GM23338 (cell line): Measurements from ENCODE around the gene MS4A7. TPM values are rescaled to one million over a fixed set of nuclear protein-coding genes. Genes with fewer than 3 reads are reported as not detected.
"Not testable (repeated sequence)": the region's sequence is repeated elsewhere in the genome, so short reads cannot be mapped to it uniquely, and the experiment has no call there.

Experiments
- ATAC-seq: fragments of 200-7000 bp; cut with Tn5 transposase; 3 replicates; pipeline ENCODE4 v1.9.1; 2020
- DNase-seq: peaks from one replicate; pipeline ENCODE4 v3.0.0-alpha.2; 2015; ENCODE audit warnings: low spot score
- H2AFZ ChIP-seq: fragments of 200-600 bp; sonication (generic); 2 replicates; pipeline ENCODE4 v1.8.0; 2016; ENCODE audit warnings: antibody characterized with exemption, mild to moderate bottlenecking, moderate library complexity
- H3F3A ChIP-seq: fragments of 200-600 bp; sonication (generic); replicated peaks from 2 replicates; pipeline ENCODE4 v1.8.0; 2017; ENCODE audit warnings: antibody characterized with exemption, mixed run types, low read depth
- H3K27ac ChIP-seq: fragments of 200-600 bp; sonication (generic); 2 replicates; pipeline ENCODE4 v1.6.1; 2016; ENCODE audit warnings: low read depth
- H3K27me3 ChIP-seq: fragments of 200-600 bp; sonication (generic); 2 replicates; pipeline ENCODE4 v1.8.0; 2016; ENCODE audit warnings: mild to moderate bottlenecking, mixed run types, moderate library complexity; ENCODE audit not compliant: insufficient read depth
- H3K36me3 ChIP-seq: fragments of 200-600 bp; sonication (generic); 2 replicates; pipeline ENCODE4 v1.8.0; 2016; ENCODE audit warnings: mild to moderate bottlenecking; ENCODE audit not compliant: insufficient read depth
- H3K4me1 ChIP-seq: fragments of 200-600 bp; sonication (generic); 2 replicates; pipeline ENCODE4 v1.8.0; 2016; ENCODE audit warnings: mild to moderate bottlenecking, moderate library complexity; ENCODE audit not compliant: insufficient read depth
- H3K4me2 ChIP-seq: fragments of 200-600 bp; sonication (generic); 2 replicates; pipeline ENCODE4 v1.7.1; 2017; ENCODE audit warnings: mixed run types
- H3K4me3 ChIP-seq: fragments of 200-600 bp; sonication (generic); 2 replicates; pipeline ENCODE4 v1.6.1; 2016; ENCODE audit warnings: mixed run types
- H3K79me2 ChIP-seq: fragments of 200-600 bp; sonication (generic); replicated peaks from 2 replicates; pipeline ENCODE4 v1.8.0; 2017; ENCODE audit warnings: mild to moderate bottlenecking; ENCODE audit not compliant: insufficient read depth
- H3K9me2 ChIP-seq: fragments of 200-600 bp; sonication (generic); 2 replicates; pipeline ENCODE4 v1.8.0; 2017; ENCODE audit not compliant: insufficient read depth
- H4K20me1 ChIP-seq: fragments of 200-600 bp; sonication (generic); replicated peaks from 2 replicates; pipeline ENCODE4 v1.8.0; 2017; ENCODE audit warnings: mild to moderate bottlenecking; ENCODE audit not compliant: insufficient read depth
- H3K27ac Mint-ChIP-seq: 2 replicates; pipeline ENCODE4 v1.8.0; 2020; ENCODE audit warnings: inconsistent platforms, mild to moderate bottlenecking, moderate library complexity, mixed read lengths
- H3K27me3 Mint-ChIP-seq: 3 replicates; pipeline ENCODE4 v1.8.0; 2022; ENCODE audit warnings: low read depth, mild to moderate bottlenecking, moderate library complexity, mixed read lengths, inconsistent platforms; ENCODE audit not compliant: insufficient read depth, poor library complexity
- H3K36me3 Mint-ChIP-seq: 3 replicates; pipeline ENCODE4 v1.8.0; 2021; ENCODE audit warnings: low read depth, mild to moderate bottlenecking, inconsistent platforms, moderate library complexity, mixed read lengths
- H3K4me1 Mint-ChIP-seq: 3 replicates; pipeline ENCODE4 v1.8.0; 2020; ENCODE audit warnings: mild to moderate bottlenecking, inconsistent platforms, mixed read lengths
- H3K4me3 Mint-ChIP-seq: 3 replicates; pipeline ENCODE4 v1.8.0; 2021; ENCODE audit warnings: moderate library complexity, mild to moderate bottlenecking, inconsistent platforms, mixed read lengths
- H3K9me3 Mint-ChIP-seq: 3 replicates; pipeline ENCODE4 v1.8.0; 2020; ENCODE audit warnings: moderate library complexity, mild to moderate bottlenecking, inconsistent platforms, mixed read lengths
- CTCF ChIP-seq, 2 experiments: fragments of 200-600 bp in 1 of 2; sonication (generic) in 1 of 2; conservative IDR thresholded peaks; 2 replicates each; pipeline versions ENCODE4 v1.5.1 to v1.6.1; 2016 to 2017; ENCODE audit warnings: antibody characterized with exemption in 2 of 2, low read depth in 2 of 2, mild to moderate bottlenecking in 2 of 2, moderate library complexity in 1 of 2
- EZH2 ChIP-seq: fragments of 200-600 bp; sonication (generic); IDR thresholded peaks from one replicate; pipeline ENCODE4 v1.8.0; 2017; ENCODE audit warnings: antibody characterized with exemption, mild to moderate bottlenecking, low read depth; ENCODE audit not compliant: unreplicated experiment
- JUNB ChIP-seq: IDR thresholded peaks from one replicate; pipeline ENCODE4 v1.6.1; 2016; ENCODE audit warnings: antibody characterized with exemption; ENCODE audit not compliant: unreplicated experiment
- NANOG ChIP-seq: IDR thresholded peaks from 2 replicates; pipeline ENCODE4 v1.6.1; 2016; ENCODE audit warnings: antibody characterized with exemption, borderline replicate concordance
- ZNF114 ChIP-seq: fragments of 250-450 bp; sonication (Bioruptor Pico); IDR thresholded peaks from 2 replicates; pipeline ENCODE4 v1.5.0; 2020; ENCODE audit warnings: mild to moderate bottlenecking, moderate library complexity
- polyA plus RNA-seq: library from polyadenylated mRNA; unstranded; fragments of >200 nt; fragmentation: Nextera tagmentation; extraction: Ambion mirVana; gene quantifications from 2 replicates; pipeline ENCODE4 v1.2.1, GENCODE V29; 2016
- total RNA-seq: library from RNA; depleted of rRNA; stranded (reverse); fragments of >200 nt; shearing (Covaris generic); gene quantifications from 2 replicates; pipeline ENCODE4 v1.2.3, GENCODE V29; 2014

Gene MS4A7
- total and polyA plus RNA-seq, 2 experiments from 2014 or later = 0.07 TPM; not detected in 1

GRCh38 chr11:60362241-60362640 lies 16.1 kb upstream of the MS4A7 start:
- H2AFZ ChIP-seq = no peak overlapping the region

GRCh38 chr11:60363542-60364470 lies 14.5 kb upstream of the MS4A7 start:
- Histone ChIP-seq H3K27me3 (no peaks in the 10 kb centered on the region), H3K27ac (no peak overlapping the region; the same call in 1 of the 2 replicates), H3K4me2 (peak overlapping the region; percentile 59), H3K4me1 (peaks cover 11% of the 10 kb centered on the region), H3F3A (no peaks in the 10 kb centered on the region), H3K36me3 (no peaks in the 10 kb centered on the region; the same call in 1 of the 2 replicates), H3K79me2 (no peaks in the 10 kb centered on the region), H2AFZ (no peak overlapping the region), H3K9me2 (peaks cover 12% of the 10 kb centered on the region), H3K4me3 (peak overlapping the region; percentile 11), H4K20me1 (no peaks in the 10 kb centered on the region)
- H3K4me1 Mint-ChIP-seq = peaks cover 16% of the 10 kb centered on the region
- peak overlapping the region; percentile 16; the same call in 1 of the 2 replicates for H3K27ac Mint-ChIP-seq
- H3K4me3 Mint-ChIP-seq = no peak overlapping the region; the same call in 1 of the 3 replicates
- DNase-seq (peak; percentile 88), ATAC-seq (peak; percentile 88)
- H3K36me3 Mint-ChIP-seq = peaks cover 63% of the 10 kb centered on the region
- no peak for TF ChIP-seq ZNF114
- peak; percentile 76 to 86 for TF ChIP-seq CTCF (conservative IDR thresholded peaks at IDR 0.05; ENCODE audit: low read depth in 2 of 2)
- peaks cover 58% of the 10 kb centered on the region for H3K9me3 Mint-ChIP-seq
- H3K27me3 Mint-ChIP-seq = no peaks in the 10 kb centered on the region

More at GRCh38 chr11:60362241-60362640, 16.1 kb upstream of the MS4A7 start:
- peaks cover 9% of the 10 kb centered on the region; the same call in 1 of the 2 replicates for H3K9me2 ChIP-seq
- no peak for ATAC-seq
- TF ChIP-seq NANOG = no peak
- TF ChIP-seq EZH2 = no peak
- TF ChIP-seq JUNB = no peak
- TF ChIP-seq ZNF114 = no peak
- TF ChIP-seq CTCF (conservative IDR thresholded peaks at IDR 0.05; ENCODE audit: low read depth in 2 of 2) = no peak
- H3K27me3 ChIP-seq = no peaks in the 10 kb centered on the region
- no peak overlapping the region for H3K27ac Mint-ChIP-seq
- H3K27ac ChIP-seq = no peak overlapping the region
- H3K4me3 Mint-ChIP-seq = no peak overlapping the region
- H3F3A ChIP-seq = no peaks in the 10 kb centered on the region
- H3K9me3 Mint-ChIP-seq = peaks cover 53% of the 10 kb centered on the region
- no peak for DNase-seq
- H4K20me1 ChIP-seq = no peaks in the 10 kb centered on the region
- H3K27me3 Mint-ChIP-seq = no peaks in the 10 kb centered on the region
- no peaks in the 10 kb centered on the region; the same call in 1 of the 2 replicates for H3K36me3 ChIP-seq
- peaks cover 52% of the 10 kb centered on the region for H3K36me3 Mint-ChIP-seq
- no peak overlapping the region for H3K4me3 ChIP-seq
- peaks cover 10% of the 10 kb centered on the region for H3K4me1 Mint-ChIP-seq
- no peaks in the 10 kb centered on the region for H3K79me2 ChIP-seq
- peaks cover 7% of the 10 kb centered on the region for H3K4me1 ChIP-seq
- H3K4me2 ChIP-seq = no peak overlapping the region

GRCh38 chr11:60366262-60366904 lies 11.9 kb upstream of the MS4A7 start:
- not testable (repeated sequence) for H3K4me3 ChIP-seq, H3K27me3 Mint-ChIP-seq, H3K4me3 Mint-ChIP-seq, H3K79me2 ChIP-seq, H3F3A ChIP-seq, H3K27ac ChIP-seq, H3K27ac Mint-ChIP-seq, H4K20me1 ChIP-seq, H3K36me3 ChIP-seq, DNase-seq, H2AFZ ChIP-seq, ATAC-seq, H3K27me3 ChIP-seq
- Histone ChIP-seq H3K4me2 (0 out of 2 replicates have a peak overlapping the region, but pooled peaks have one; percentile 45), H3K4me1 (peaks cover 11% of the 10 kb centered on the region), H3K9me2 (peaks cover 17% of the 10 kb centered on the region)
- Mint-ChIP-seq H3K36me3 (peaks cover 40% of the 10 kb centered on the region), H3K9me3 (peaks cover 37% of the 10 kb centered on the region), H3K4me1 (peaks cover 16% of the 10 kb centered on the region)
